Mammary epithelial cell (primary cell): ENCODE data around the gene UBE4A.

Source experiments
- CTCF ChIP-seq, 2 donors: IDR thresholded peaks in 1 of 2; conservative IDR thresholded peaks in 1 of 2; 2 replicates each; pipeline ENCODE4 v1.5.1; 2011 to 2012; ENCODE audit warnings: inconsistent platforms in 2 of 2, low read length in 2 of 2, mild to moderate bottlenecking in 2 of 2, control low read depth in 1 of 2, low read depth in 1 of 2; ENCODE audit not compliant: insufficient read depth in 1 of 2; ENCODE audit errors: extremely low read depth in 1 of 2
- EZH2 ChIP-seq: IDR thresholded peaks from 2 replicates; pipeline ENCODE4 v1.6.1; 2012; ENCODE audit warnings: low read length, inconsistent platforms, borderline replicate concordance

DNA sequence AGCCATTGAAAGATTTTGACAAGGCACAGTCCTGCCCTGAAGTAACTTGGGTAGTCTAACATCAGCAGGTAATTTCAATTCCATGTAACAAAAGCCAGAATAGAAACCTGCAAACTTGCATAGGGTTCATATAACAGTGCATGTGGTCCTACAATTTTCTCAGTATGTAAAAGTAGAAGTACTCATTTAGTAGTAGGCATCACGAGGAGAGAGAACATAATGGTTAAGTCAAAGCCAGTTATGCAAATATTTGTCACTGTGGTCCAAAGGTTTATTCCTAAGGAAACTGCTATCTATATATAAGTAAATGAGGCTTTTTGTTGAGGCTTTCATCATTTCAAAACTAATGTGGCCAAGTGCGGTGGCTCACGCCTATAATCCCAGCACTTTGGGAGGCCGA lies 52.1 kb downstream of the UBE4A start:
- TF ChIP-seq CTCF (conservative IDR thresholded peaks at IDR 0.05 in 1 of 2, IDR thresholded peaks at IDR 0.05 in 1 of 2; ENCODE audit: extremely low read depth in 1 of 2, insufficient read depth in 1 of 2, low read depth in 1 of 2, low read length in 2 of 2): no peak
- TF ChIP-seq EZH2: no peak
